Mucosa of descending colon (tissue), 3 donors: Measurements from ENCODE around the gene L1CAM. TPM values are rescaled to one million over a fixed set of nuclear protein-coding genes. Genes with fewer than 3 reads are reported as not detected.

Experiments
- ATAC-seq: fragments of 200-7000 bp; cut with Tn5 transposase; one replicate; pipeline ENCODE4 v1.9.1; 2020; ENCODE audit warnings: mild to moderate bottlenecking, moderate library complexity
- DNase-seq, 3 donors: peaks; one replicate each; pipeline ENCODE4 v3.0.0-alpha.2; 2020
- H3K36me3 ChIP-seq: fragments of 200-600 bp; one replicate; pipeline ENCODE4 v1.8.0; 2021; ENCODE audit warnings: low read depth, mild to moderate bottlenecking
- H3K4me1 ChIP-seq: fragments of 200-600 bp; one replicate; pipeline ENCODE4 v1.8.0; 2021; ENCODE audit warnings: low read depth, mild to moderate bottlenecking
- H3K4me3 ChIP-seq: fragments of 200-600 bp; one replicate; pipeline ENCODE4 v1.8.0; 2021; ENCODE audit warnings: mild to moderate bottlenecking
- H3K9me3 ChIP-seq: fragments of 200-600 bp; one replicate; pipeline ENCODE4 v1.8.0; 2021; ENCODE audit warnings: mild to moderate bottlenecking
- intact Hi-C, 2 donors: fragments of 100-400 bp; cut with DNase I in 1 of 2; cut with micrococcal nuclease in 1 of 2; formaldehyde crosslinking; loops; one replicate each; pipeline versions ENCODE4 v1.11.0 to v1.11.1; 2022; cut with DNase I, micrococcal nuclease
- total RNA-seq, 3 donors: library from RNA; stranded (reverse); fragmentation: NEBNext Ultra II Directional in 2 of 3; extraction: Animal tissue kit (Norgen Biotek cat#: 25700) in 2 of 3; gene quantifications; one replicate each; pipeline versions ENCODE4 v1.2.1 to v1.2.4, GENCODE V29; 2021 to 2023
- TF ChIP-seq, protein P1 (sequence below): fragments of 200-600 bp; IDR thresholded peaks from one replicate; pipeline ENCODE4 v1.8.0; 2022; ENCODE audit warnings: antibody characterized with exemption, mild to moderate bottlenecking
- donor health status: DM: no; HTN: no; CAD: no; lungs with moderate emphysema.
- donor health status: DM: no; HTN: no; CAD: no.
- donor health status: DM: no; HTN: yes; CAD: no.

L1CAM gene
- total RNA-seq, 3 donors from 2014 or later: 3.0 to 66.9 (median 7.0) TPM

GRCh38 chrX:153913701-153914100, 27.7 kb upstream of the L1CAM start:
- no peak for ATAC-seq
- TF ChIP-seq, protein P1, sequence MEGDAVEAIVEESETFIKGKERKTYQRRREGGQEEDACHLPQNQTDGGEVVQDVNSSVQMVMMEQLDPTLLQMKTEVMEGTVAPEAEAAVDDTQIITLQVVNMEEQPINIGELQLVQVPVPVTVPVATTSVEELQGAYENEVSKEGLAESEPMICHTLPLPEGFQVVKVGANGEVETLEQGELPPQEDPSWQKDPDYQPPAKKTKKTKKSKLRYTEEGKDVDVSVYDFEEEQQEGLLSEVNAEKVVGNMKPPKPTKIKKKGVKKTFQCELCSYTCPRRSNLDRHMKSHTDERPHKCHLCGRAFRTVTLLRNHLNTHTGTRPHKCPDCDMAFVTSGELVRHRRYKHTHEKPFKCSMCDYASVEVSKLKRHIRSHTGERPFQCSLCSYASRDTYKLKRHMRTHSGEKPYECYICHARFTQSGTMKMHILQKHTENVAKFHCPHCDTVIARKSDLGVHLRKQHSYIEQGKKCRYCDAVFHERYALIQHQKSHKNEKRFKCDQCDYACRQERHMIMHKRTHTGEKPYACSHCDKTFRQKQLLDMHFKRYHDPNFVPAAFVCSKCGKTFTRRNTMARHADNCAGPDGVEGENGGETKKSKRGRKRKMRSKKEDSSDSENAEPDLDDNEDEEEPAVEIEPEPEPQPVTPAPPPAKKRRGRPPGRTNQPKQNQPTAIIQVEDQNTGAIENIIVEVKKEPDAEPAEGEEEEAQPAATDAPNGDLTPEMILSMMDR: no peak

GRCh38 chrX:153913211-153913610, 27.2 kb upstream of the L1CAM start:
- no peak for ATAC-seq
- Histone ChIP-seq H3K36me3 (no peaks in the 10 kb centered on the region), H3K4me3 (no peak overlapping the region), H3K4me1 (no peaks in the 10 kb centered on the region), H3K9me3 (no peaks in the 10 kb centered on the region)
- intact Hi-C loops: no loop called here
- TF ChIP-seq, protein P1: no peak
- DNase-seq: no peak

More at GRCh38 chrX:153913701-153914100, 27.7 kb upstream of the L1CAM start:
- Histone ChIP-seq H3K4me3 (no peak overlapping the region), H3K4me1 (no peaks in the 10 kb centered on the region), H3K36me3 (no peaks in the 10 kb centered on the region), H3K9me3 (no peaks in the 10 kb centered on the region)
- intact Hi-C loops: no loop called here
- DNase-seq: no peak

- no peaks in the 10 kb centered on the region for H3K4me1 ChIP-seq
- TF ChIP-seq, protein P1: no peak
- ATAC-seq (no peak), DNase-seq (no peak)
- no peak overlapping the region for H3K4me3 ChIP-seq
- no peaks in the 10 kb centered on the region for H3K36me3 ChIP-seq
- H3K9me3 ChIP-seq: no peaks in the 10 kb centered on the region
- intact Hi-C loops: no loop called here
Observed at GRCh38 chrX:153911798-153912197, 25.8 kb upstream of the L1CAM start.

- Histone ChIP-seq H3K4me1 (no peaks in the 10 kb centered on the region), H3K4me3 (no peak overlapping the region), H3K9me3 (no peaks in the 10 kb centered on the region), H3K36me3 (no peaks in the 10 kb centered on the region)
- intact Hi-C loops: no loop called here
- ATAC-seq (no peak), DNase-seq (no peak)
- TF ChIP-seq, protein P1: no peak
Observed at GRCh38 chrX:153910446-153910845, 24.5 kb upstream of the L1CAM start.

DNA sequence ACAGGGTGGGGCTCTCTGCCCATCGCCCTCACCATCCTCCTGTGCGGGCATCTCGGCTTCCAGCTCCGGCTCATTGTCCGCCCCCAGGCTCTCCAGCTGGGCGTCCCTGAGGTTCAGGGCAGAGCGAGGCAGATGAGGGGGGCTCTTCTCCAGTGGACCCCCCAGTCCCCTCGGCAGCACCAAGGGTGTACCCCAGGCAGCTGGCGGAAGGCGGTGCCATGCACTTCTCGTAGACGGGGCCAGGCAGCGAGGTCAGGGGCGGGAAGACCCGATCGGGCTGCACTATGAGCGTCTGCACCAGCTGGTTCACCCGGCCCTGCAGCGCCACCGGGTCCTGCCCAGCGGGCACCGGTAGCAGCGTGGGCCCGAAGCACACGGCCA, 24.0 kb upstream of the L1CAM start:
- Histone ChIP-seq H3K36me3 (no peaks in the 10 kb centered on the region), H3K4me1 (no peaks in the 10 kb centered on the region), H3K9me3 (no peaks in the 10 kb centered on the region), H3K4me3 (no peak overlapping the region)
- no peak for ATAC-seq
- no peak for DNase-seq
- TF ChIP-seq, protein P1: no peak
- intact Hi-C loops: no loop called here
